ENCODE results near the gene HIPK1.

Gene HIPK1

GRCh38 chr1:113913887-113914664 lies 15.0 kb upstream of the HIPK1 start:
- DNase-seq, result peak in 1 of 2 experiments; percentile 6

- no peak for DNase-seq
These were observed 12.2 kb upstream of the HIPK1 start for GRCh38 chr1:113916974-113917373.

- no peak for DNase-seq
These were observed 11.6 kb upstream of the HIPK1 start for GRCh38 chr1:113917400-113918082.

GRCh38 chr1:113918243-113918642 lies 10.9 kb upstream of the HIPK1 start:
- DNase-seq, result no peak

GRCh38 chr1:113922957-113923356 lies 6.2 kb upstream of the HIPK1 start:
- DNase-seq, result no peak

- DNase-seq, result no peak
These were observed 4.7 kb upstream of the HIPK1 start for GRCh38 chr1:113924473-113924872.

GRCh38 chr1:113928187-113928930 lies 765 bp upstream of the HIPK1 start:
- DNase-seq, result no peak

GRCh38 chr1:113929750-113930498 lies 800 bp downstream of the HIPK1 start:
- DNase-seq, result peak; percentile 19 to 27

GRCh38 chr1:113930499-113931161 lies 1.5 kb downstream of the HIPK1 start:
- no peak for DNase-seq

- DNase-seq, result no peak
These were observed 2.3 kb downstream of the HIPK1 start for GRCh38 chr1:113931451-113931851.

GRCh38 chr1:113934006-113934405 lies 4.9 kb downstream of the HIPK1 start:
- DNase-seq, result no peak

- no peak for DNase-seq
These were observed 5.5 kb downstream of the HIPK1 start for GRCh38 chr1:113934511-113935055.

- no peak for DNase-seq
These were observed 6.1 kb downstream of the HIPK1 start for GRCh38 chr1:113935176-113935575.

- DNase-seq, result no peak
These were observed 6.8 kb downstream of the HIPK1 start for GRCh38 chr1:113935970-113936369.

GRCh38 chr1:113937146-113937545 lies 8.0 kb downstream of the HIPK1 start:
- no peak for DNase-seq

GRCh38 chr1:113938192-113938591 lies 9.1 kb downstream of the HIPK1 start:
- DNase-seq, result peak in 1 of 2 experiments; percentile 16

- peak in 1 of 2 experiments; percentile 40 for DNase-seq
These were observed 11.5 kb downstream of the HIPK1 start for GRCh38 chr1:113940365-113941244.

GRCh38 chr1:113941245-113941559 lies 12.1 kb downstream of the HIPK1 start:
- no peak for DNase-seq

GRCh38 chr1:113942527-113942926 lies 13.4 kb downstream of the HIPK1 start:
- no peak for DNase-seq

GRCh38 chr1:113943028-113943811 lies 14.1 kb downstream of the HIPK1 start:
- no peak for DNase-seq

All from NCI-H524 (cell line).